Neural progenitor cell (in vitro differentiated cells): ENCODE results near the gene PDE3B.
A peak's percentile ranks its signal among the peaks of the same experiment; 100 is the strongest.

Source experiments
- CTCF ChIP-seq: fragments of 200-600 bp; sonication (generic); IDR thresholded peaks from 2 replicates; pipeline ENCODE4 v1.5.1; 2017; ENCODE audit warnings: antibody characterized with exemption, mild to moderate bottlenecking
- EZH2 ChIP-seq: fragments of 200-600 bp; sonication (generic); IDR thresholded peaks from 2 replicates; pipeline ENCODE4 v1.6.1; 2017; ENCODE audit warnings: antibody characterized with exemption, mild to moderate bottlenecking, moderate library complexity
- EZH2phosphoT487 ChIP-seq: fragments of 200-600 bp; sonication (generic); IDR thresholded peaks from 2 replicates; pipeline ENCODE4 v1.6.1; 2017; ENCODE audit warnings: antibody characterized with exemption

GRCh38 chr11:14892036-14892556, 248.5 kb downstream of the PDE3B start, which contains the start of gene CYP2R1:
- TF ChIP-seq CTCF (no peak), EZH2 (peak; percentile 1), EZH2phosphoT487 (no peak)
